Tibial nerve (tissue), 4 donors: ENCODE measurements around the gene LYZ. TPM values are rescaled to one million over a fixed set of nuclear protein-coding genes. Genes with fewer than 3 reads are reported as not detected.

ENCODE experiments used
- DNase-seq, 2 donors: peaks; one replicate each; pipeline ENCODE4 v3.0.0-alpha.2; 2019; ENCODE audit warnings: low spot score in 2 of 2
- H3K27ac ChIP-seq, 4 donors: fragments of 200-600 bp; sonication (generic) in 3 of 4; one replicate each; pipeline ENCODE4 v1.5.1; 2017 to 2019; ENCODE audit warnings: mild to moderate bottlenecking in 1 of 4
- H3K27me3 ChIP-seq, 2 donors: fragments of 200-600 bp; sonication (generic) in 1 of 2; one replicate each; pipeline versions ENCODE4 v1.5.1 to v1.6.0; 2017 to 2019
- H3K36me3 ChIP-seq, 3 donors: fragments of 200-600 bp; sonication (generic); one replicate each; pipeline ENCODE4 v1.5.1; 2018 to 2019
- H3K4me1 ChIP-seq, 4 donors: fragments of 200-600 bp; sonication (generic) in 3 of 4; one replicate each; pipeline ENCODE4 v1.5.1; 2017 to 2019
- H3K4me3 ChIP-seq, 4 donors: fragments of 200-600 bp; sonication (generic) in 3 of 4; one replicate each; pipeline ENCODE4 v1.5.1; 2017 to 2019; ENCODE audit warnings: mild to moderate bottlenecking in 1 of 4, moderate library complexity in 1 of 4
- H3K9me3 ChIP-seq, 4 donors: fragments of 200-600 bp; sonication (generic) in 3 of 4; one replicate each; pipeline ENCODE4 v1.5.1; 2017 to 2019
- CTCF ChIP-seq, 5 experiments: fragments of 200-600 bp in 3 of 5; fragments of 450-650 bp in 2 of 5; sonication (generic) in 3 of 5; IDR thresholded peaks; one replicate each; pipeline ENCODE4 v1.5.1; 2016 to 2019; ENCODE audit warnings: antibody characterized with exemption in 5 of 5, mild to moderate bottlenecking in 3 of 5, moderate library complexity in 2 of 5
- EP300 ChIP-seq, 2 donors: sonication (generic); formaldehyde crosslinking; IDR thresholded peaks; one replicate each; pipeline ENCODE4 v1.6.1; 2017; ENCODE audit warnings: antibody characterized with exemption in 2 of 2, mild to moderate bottlenecking in 1 of 2
- POLR2A ChIP-seq, 2 donors: fragments of 450-650 bp; IDR thresholded peaks; one replicate each; pipeline ENCODE4 v1.6.1; 2017; ENCODE audit warnings: antibody characterized with exemption in 2 of 2, mild to moderate bottlenecking in 2 of 2, moderate library complexity in 2 of 2
- WGBS, 2 donors: methylation state at CpG; one replicate each; pipeline ENCODE4 v1.1.5; 2018; 5-methylcytosine and 5-hydroxymethylcytosine counted together
- small RNA-seq: library from RNA; depleted of rRNA; stranded (forward); fragments of <200 nt; gene quantifications from one replicate; pipeline ENCODE3, GENCODE V24; 2016
- total RNA-seq, 4 donors: library from RNA; depleted of rRNA; stranded (reverse); fragments of >200 nt; gene quantifications; one replicate each; pipeline ENCODE4 v1.1.0, GENCODE V29; 2016

The LYZ gene
- total RNA-seq, 4 donors from 2014 or later, result 9.6 to 58.1 (median 37.1) TPM

- TF ChIP-seq CTCF (IDR thresholded peaks at IDR 0.05) (no peak), POLR2A (IDR thresholded peaks at IDR 0.05) (no peak), EP300 (IDR thresholded peaks at IDR 0.05) (no peak)
- Histone ChIP-seq H3K4me3 (no peak overlapping the region), H3K27ac (no peak overlapping the region), H3K36me3 (peaks cover 0 to 14% (median 0%) of the 10 kb centered on the region in 3 donors), H3K9me3 (peaks cover 0 to 6% (median 0%) of the 10 kb centered on the region in 4 donors), H3K27me3 (no peaks in the 10 kb centered on the region), H3K4me1 (no peaks in the 10 kb centered on the region)
- WGBS, 2 donors, result 70 to 72% methylated on average over 3 of the region's 3 CpGs
- DNase-seq, result no peak
These were observed 49.8 kb downstream of the LYZ start for GRCh38 chr12:69397978-69398377.

- DNase-seq, result no peak
- no peaks in the 10 kb centered on the region for H3K27me3 ChIP-seq
- peaks cover 0 to 10% (median 0%) of the 10 kb centered on the region in 3 donors for H3K36me3 ChIP-seq
- TF ChIP-seq EP300 (IDR thresholded peaks at IDR 0.05) (no peak), CTCF (IDR thresholded peaks at IDR 0.05) (no peak), POLR2A (IDR thresholded peaks at IDR 0.05) (no peak)
- no peak overlapping the region for H3K4me3 ChIP-seq
- peaks cover 0 to 2% (median 0%) of the 10 kb centered on the region in 4 donors for H3K9me3 ChIP-seq
- 81 to 82% methylated on average over 4 of the region's 4 CpGs for WGBS, 2 donors
- H3K27ac ChIP-seq, result no peak overlapping the region
- no peaks in the 10 kb centered on the region for H3K4me1 ChIP-seq
These were observed 53.8 kb downstream of the LYZ start for GRCh38 chr12:69401940-69402339.

Small RNA genes within 50 kb of the gene (small RNA-seq; reads per million reads assigned to genes)
- gene RN7SL804P, result not detected

Other genes with a start within 250 kb of the LYZ start
- gene CPSF6, start 108.8 kb upstream of the LYZ start, total RNA-seq, result 10 to 100 TPM; 37.3 to 50.0 (median 43.2) TPM
- gene YEATS4, start 11.4 kb downstream of the LYZ start, total RNA-seq, result 10 to 100 TPM; 18.6 to 66.1 (median 55.0) TPM
- gene FRS2, start 122.0 kb downstream of the LYZ start, total RNA-seq, result 100 to 1,000 TPM in 1 of 4 donors, 10 to 100 TPM in 3; 51.7 to 113 (median 66.4) TPM
- 100 to 1,000 TPM in 1 of 4 donors, 10 to 100 TPM in 3; 57.7 to 108 (median 72.7) TPM for gene CCT2, start 237.1 kb downstream of the LYZ start, total RNA-seq